MM.1S (cell line): ENCODE measurements around the gene PPP1R7.

ENCODE experiments used
- DNase-seq: peaks from one replicate; pipeline ENCODE4 v3.0.0-alpha.2; 2015
- H2AFZ ChIP-seq: fragments of 300-600 bp; sonication (generic); 2 replicates; pipeline ENCODE4 v1.6.0; 2016; ENCODE audit warnings: antibody characterized with exemption, low read length
- H3F3A ChIP-seq: fragments of 300-600 bp; sonication (generic); 2 replicates; pipeline ENCODE4 v1.6.1; 2016; ENCODE audit warnings: mild to moderate bottlenecking, antibody characterized with exemption, low read length, moderate library complexity, mixed read lengths; ENCODE audit not compliant: insufficient read depth
- H3K27ac ChIP-seq: fragments of 300-600 bp; sonication (generic); 2 replicates; pipeline ENCODE4 v1.5.1; 2016; ENCODE audit warnings: mild to moderate bottlenecking, low read length
- H3K27me3 ChIP-seq: fragments of 300-600 bp; sonication (generic); replicated peaks from 2 replicates; pipeline ENCODE4 v1.6.0; 2016; ENCODE audit warnings: low read length; ENCODE audit not compliant: insufficient read depth
- H3K36me3 ChIP-seq: fragments of 300-600 bp; sonication (generic); replicated peaks from 2 replicates; pipeline ENCODE4 v1.6.1; 2016; ENCODE audit warnings: mild to moderate bottlenecking, low read length, mixed read lengths; ENCODE audit not compliant: insufficient read depth
- H3K4me1 ChIP-seq: fragments of 300-600 bp; sonication (generic); 2 replicates; pipeline ENCODE4 v1.6.1; 2016; ENCODE audit warnings: low read length, mixed read lengths
- H3K4me2 ChIP-seq: fragments of 300-600 bp; sonication (generic); 2 replicates; pipeline ENCODE4 v1.6.0; 2016; ENCODE audit warnings: low read depth, low read length
- H3K4me3 ChIP-seq: fragments of 300-600 bp; sonication (generic); 2 replicates; pipeline ENCODE4 v1.5.1; 2016; ENCODE audit warnings: low read length, mixed read lengths
- H3K79me2 ChIP-seq: fragments of 300-600 bp; sonication (generic); 2 replicates; pipeline ENCODE4 v1.6.1; 2016; ENCODE audit warnings: mixed run types, low read length, mixed read lengths
- H3K9ac ChIP-seq: fragments of 300-600 bp; sonication (generic); 2 replicates; pipeline ENCODE4 v1.6.1; 2016; ENCODE audit warnings: low read length, mixed read lengths
- H3K9me2 ChIP-seq: fragments of 300-600 bp; sonication (generic); replicated peaks from 2 replicates; pipeline ENCODE4 v1.6.1; 2016; ENCODE audit warnings: mild to moderate bottlenecking, low read length, mixed read lengths; ENCODE audit not compliant: insufficient read depth
- H3K9me3 ChIP-seq: fragments of 300-600 bp; sonication (generic); replicated peaks from 2 replicates; pipeline ENCODE4 v1.6.1; 2016; ENCODE audit warnings: mild to moderate bottlenecking, low read length, mixed read lengths; ENCODE audit not compliant: insufficient read depth
- H4K20me1 ChIP-seq: fragments of 300-600 bp; sonication (generic); 2 replicates; pipeline ENCODE4 v1.6.1; 2016; ENCODE audit warnings: mild to moderate bottlenecking, low read length, moderate library complexity, mixed read lengths; ENCODE audit not compliant: insufficient read depth
- EZH2 ChIP-seq: fragments of 300-600 bp; sonication (generic); optimal IDR thresholded peaks from 2 replicates; pipeline ENCODE3; 2017; ENCODE audit warnings: low read depth, mild to moderate bottlenecking, antibody characterized with exemption, low read length, mixed read lengths
- EZH2phosphoT487 ChIP-seq: fragments of 300-600 bp; sonication (generic); IDR thresholded peaks from 2 replicates; pipeline ENCODE4 v1.6.1; 2018; ENCODE audit warnings: antibody characterized with exemption, low read length
- TF ChIP-seq, protein P1 (sequence below): fragments of 300-600 bp; sonication (generic); IDR thresholded peaks from 2 replicates; pipeline ENCODE4 v1.5.1; 2016; ENCODE audit warnings: antibody characterized with exemption, low read length, mixed read lengths

PPP1R7 gene

GRCh38 chr2:241224018-241224850 is 74.0 kb downstream of the PPP1R7 start:
- Histone ChIP-seq H3K9me2 (no peaks in the 10 kb centered on the region), H3K9ac (no peak overlapping the region), H4K20me1 (no peaks in the 10 kb centered on the region), H3K4me3 (no peak overlapping the region), H2AFZ (no peak overlapping the region), H3F3A (no peaks in the 10 kb centered on the region), H3K9me3 (no peaks in the 10 kb centered on the region), H3K36me3 (no peaks in the 10 kb centered on the region; the same call in 1 of the 2 replicates), H3K79me2 (no peaks in the 10 kb centered on the region), H3K27me3 (no peaks in the 10 kb centered on the region; the same call in 1 of the 2 replicates), H3K4me2 (no peak overlapping the region), H3K4me1 (no peaks in the 10 kb centered on the region), H3K27ac (no peak overlapping the region)
- TF ChIP-seq, protein P1, sequence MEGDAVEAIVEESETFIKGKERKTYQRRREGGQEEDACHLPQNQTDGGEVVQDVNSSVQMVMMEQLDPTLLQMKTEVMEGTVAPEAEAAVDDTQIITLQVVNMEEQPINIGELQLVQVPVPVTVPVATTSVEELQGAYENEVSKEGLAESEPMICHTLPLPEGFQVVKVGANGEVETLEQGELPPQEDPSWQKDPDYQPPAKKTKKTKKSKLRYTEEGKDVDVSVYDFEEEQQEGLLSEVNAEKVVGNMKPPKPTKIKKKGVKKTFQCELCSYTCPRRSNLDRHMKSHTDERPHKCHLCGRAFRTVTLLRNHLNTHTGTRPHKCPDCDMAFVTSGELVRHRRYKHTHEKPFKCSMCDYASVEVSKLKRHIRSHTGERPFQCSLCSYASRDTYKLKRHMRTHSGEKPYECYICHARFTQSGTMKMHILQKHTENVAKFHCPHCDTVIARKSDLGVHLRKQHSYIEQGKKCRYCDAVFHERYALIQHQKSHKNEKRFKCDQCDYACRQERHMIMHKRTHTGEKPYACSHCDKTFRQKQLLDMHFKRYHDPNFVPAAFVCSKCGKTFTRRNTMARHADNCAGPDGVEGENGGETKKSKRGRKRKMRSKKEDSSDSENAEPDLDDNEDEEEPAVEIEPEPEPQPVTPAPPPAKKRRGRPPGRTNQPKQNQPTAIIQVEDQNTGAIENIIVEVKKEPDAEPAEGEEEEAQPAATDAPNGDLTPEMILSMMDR: no peak
- no peak for TF ChIP-seq EZH2phosphoT487
- no peak for TF ChIP-seq EZH2
- DNase-seq: no peak

GRCh38 chr2:241224851-241225438 is 74.7 kb downstream of the PPP1R7 start:
- Histone ChIP-seq H2AFZ (no peak overlapping the region), H3K27ac (no peak overlapping the region), H3K9me2 (no peaks in the 10 kb centered on the region), H3K36me3 (no peaks in the 10 kb centered on the region; the same call in 1 of the 2 replicates), H3K9me3 (no peaks in the 10 kb centered on the region), H3K4me2 (no peak overlapping the region), H3K79me2 (no peaks in the 10 kb centered on the region), H3K27me3 (no peaks in the 10 kb centered on the region), H4K20me1 (no peaks in the 10 kb centered on the region), H3K4me1 (no peaks in the 10 kb centered on the region), H3K4me3 (no peak overlapping the region), H3K9ac (no peak overlapping the region), H3F3A (no peaks in the 10 kb centered on the region)
- no peak for DNase-seq
- TF ChIP-seq EZH2phosphoT487 (no peak), EZH2 (no peak)
- TF ChIP-seq, protein P1: no peak

DNA sequence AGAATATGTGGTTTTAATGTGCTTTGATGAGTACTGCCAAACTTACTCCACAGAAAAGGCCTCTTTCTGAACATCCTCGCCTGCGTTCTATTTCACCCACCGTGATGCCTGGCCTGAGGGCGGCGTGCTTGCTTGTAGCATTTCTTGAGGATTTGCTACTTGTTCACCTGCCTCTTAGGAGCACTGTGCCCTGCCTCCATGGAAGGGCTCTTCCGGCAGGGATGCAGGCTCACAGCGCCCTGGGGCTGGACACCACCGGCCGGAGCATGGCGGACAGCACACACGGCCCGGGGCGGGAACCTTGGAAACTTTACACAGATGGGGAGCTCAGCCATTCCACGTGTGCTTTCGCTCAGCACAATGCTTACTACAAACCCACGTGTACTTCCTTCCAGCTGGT is 75.3 kb downstream of the PPP1R7 start:
- H3K9me2 ChIP-seq: no peaks in the 10 kb centered on the region
- H3K9me3 ChIP-seq: no peaks in the 10 kb centered on the region
- no peaks in the 10 kb centered on the region for H3K79me2 ChIP-seq
- DNase-seq: no peak
- H3K4me3 ChIP-seq: no peak overlapping the region
- H3K27me3 ChIP-seq: no peaks in the 10 kb centered on the region
- H3K4me2 ChIP-seq: no peak overlapping the region
- no peaks in the 10 kb centered on the region for H3F3A ChIP-seq
- no peak overlapping the region for H3K9ac ChIP-seq
- H3K27ac ChIP-seq: no peak overlapping the region
- TF ChIP-seq EZH2phosphoT487: no peak
- TF ChIP-seq EZH2: no peak
- TF ChIP-seq, protein P1: no peak
- H3K4me1 ChIP-seq: no peaks in the 10 kb centered on the region
- H3K36me3 ChIP-seq: no peaks in the 10 kb centered on the region; the same call in 1 of the 2 replicates
- no peaks in the 10 kb centered on the region for H4K20me1 ChIP-seq
- H2AFZ ChIP-seq: no peak overlapping the region
